PC-3 (cell line): ENCODE results near the gene ARAP3.

ENCODE experiments used
- CTCF ChIP-seq: fragments of 300-600 bp; sonication (generic); conservative IDR thresholded peaks from 2 replicates; pipeline ENCODE4 v1.5.1; 2017; ENCODE audit warnings: antibody characterized with exemption, low read depth, mild to moderate bottlenecking, low read length
- EZH2 ChIP-seq: fragments of 300-600 bp; sonication (generic); IDR thresholded peaks from one replicate; pipeline ENCODE4 v1.6.1; 2017; ENCODE audit warnings: antibody characterized with exemption, mild to moderate bottlenecking, low read length; ENCODE audit not compliant: unreplicated experiment

GRCh38 chr5:141668601-141669265 lies 13.3 kb downstream of the ARAP3 start:
- TF ChIP-seq CTCF (no peak), EZH2 (no peak)
